Loucy (cell line): ENCODE measurements around the gene LPO.

Source experiments
- H2AFZ ChIP-seq: fragments of 200-600 bp; sonication (generic); 2 replicates; pipeline ENCODE4 v1.6.0; 2016; ENCODE audit warnings: antibody characterized with exemption, mild to moderate bottlenecking, low read length, moderate library complexity
- H3F3A ChIP-seq: fragments of 200-600 bp; 2 replicates; pipeline ENCODE4 v1.6.0; 2016; ENCODE audit warnings: antibody characterized with exemption, low read depth, mild to moderate bottlenecking
- H3K27me3 ChIP-seq: fragments of 200-600 bp; sonication (generic); 2 replicates; pipeline ENCODE4 v1.6.1; 2014; ENCODE audit warnings: low read length, mild to moderate bottlenecking; ENCODE audit not compliant: insufficient read depth, poor library complexity, severe bottlenecking
- H3K36me3 ChIP-seq: fragments of 200-600 bp; sonication (generic); 2 replicates; pipeline ENCODE4 v1.6.1; 2016; ENCODE audit warnings: low read length; ENCODE audit not compliant: insufficient read depth
- H3K4me1 ChIP-seq: fragments of 200-600 bp; sonication (generic); 2 replicates; pipeline ENCODE4 v1.5.1; 2014; ENCODE audit warnings: low read length, mild to moderate bottlenecking; ENCODE audit not compliant: insufficient read depth, poor library complexity, severe bottlenecking
- H3K4me2 ChIP-seq: fragments of 200-600 bp; sonication (generic); 2 replicates; pipeline ENCODE4 v1.6.0; 2014; ENCODE audit warnings: antibody characterized with exemption, low read length, low read depth, mild to moderate bottlenecking; ENCODE audit not compliant: poor library complexity, severe bottlenecking
- H3K4me3 ChIP-seq: fragments of 200-600 bp; sonication (generic); 2 replicates; pipeline ENCODE4 v1.5.1; 2014; ENCODE audit warnings: low read length, mild to moderate bottlenecking, mixed read lengths; ENCODE audit not compliant: poor library complexity, severe bottlenecking
- H3K79me2 ChIP-seq: fragments of 200-600 bp; sonication (generic); 2 replicates; pipeline ENCODE4 v1.6.1; 2014; ENCODE audit warnings: low read length; ENCODE audit not compliant: insufficient read depth
- H3K9ac ChIP-seq: fragments of 200-600 bp; sonication (generic); 2 replicates; pipeline ENCODE4 v1.6.0; 2014; ENCODE audit warnings: mild to moderate bottlenecking, low read depth, low read length, moderate library complexity; ENCODE audit not compliant: poor library complexity, severe bottlenecking
- H3K9me2 ChIP-seq: fragments of 200-600 bp; sonication (generic); replicated peaks from 2 replicates; pipeline ENCODE4 v1.6.1; 2016; ENCODE audit warnings: low read depth, low read length, mixed read lengths
- H3K9me3 ChIP-seq: fragments of 200-600 bp; sonication (generic); 2 replicates; pipeline ENCODE4 v1.6.1; 2014; ENCODE audit warnings: mild to moderate bottlenecking, antibody characterized with exemption, low read length, low read depth; ENCODE audit not compliant: insufficient read depth
- H4K20me1 ChIP-seq: fragments of 200-600 bp; sonication (generic); 2 replicates; pipeline ENCODE4 v1.6.0; 2014; ENCODE audit warnings: antibody characterized with exemption, low read length, mild to moderate bottlenecking; ENCODE audit not compliant: insufficient read depth, poor library complexity, severe bottlenecking
- EZH2phosphoT487 ChIP-seq: fragments of 200-600 bp; IDR thresholded peaks from 2 replicates; pipeline ENCODE4 v1.6.1; 2018; ENCODE audit warnings: antibody characterized with exemption, mild to moderate bottlenecking, moderate library complexity, borderline replicate concordance
- TF ChIP-seq, protein P1 (sequence below): fragments of 200-600 bp; sonication (generic); conservative IDR thresholded peaks from 2 replicates; pipeline ENCODE4 v1.5.1; 2014; ENCODE audit warnings: mild to moderate bottlenecking, antibody characterized with exemption, low read length

Gene LPO

GRCh38 chr17:58232707-58233156, 5.7 kb upstream of the LPO start:
- no peak for TF ChIP-seq EZH2phosphoT487
- TF ChIP-seq, protein P1, sequence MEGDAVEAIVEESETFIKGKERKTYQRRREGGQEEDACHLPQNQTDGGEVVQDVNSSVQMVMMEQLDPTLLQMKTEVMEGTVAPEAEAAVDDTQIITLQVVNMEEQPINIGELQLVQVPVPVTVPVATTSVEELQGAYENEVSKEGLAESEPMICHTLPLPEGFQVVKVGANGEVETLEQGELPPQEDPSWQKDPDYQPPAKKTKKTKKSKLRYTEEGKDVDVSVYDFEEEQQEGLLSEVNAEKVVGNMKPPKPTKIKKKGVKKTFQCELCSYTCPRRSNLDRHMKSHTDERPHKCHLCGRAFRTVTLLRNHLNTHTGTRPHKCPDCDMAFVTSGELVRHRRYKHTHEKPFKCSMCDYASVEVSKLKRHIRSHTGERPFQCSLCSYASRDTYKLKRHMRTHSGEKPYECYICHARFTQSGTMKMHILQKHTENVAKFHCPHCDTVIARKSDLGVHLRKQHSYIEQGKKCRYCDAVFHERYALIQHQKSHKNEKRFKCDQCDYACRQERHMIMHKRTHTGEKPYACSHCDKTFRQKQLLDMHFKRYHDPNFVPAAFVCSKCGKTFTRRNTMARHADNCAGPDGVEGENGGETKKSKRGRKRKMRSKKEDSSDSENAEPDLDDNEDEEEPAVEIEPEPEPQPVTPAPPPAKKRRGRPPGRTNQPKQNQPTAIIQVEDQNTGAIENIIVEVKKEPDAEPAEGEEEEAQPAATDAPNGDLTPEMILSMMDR, result no peak
- H3K4me2 ChIP-seq, result no peak overlapping the region
- no peaks in the 10 kb centered on the region for H3K4me1 ChIP-seq
- no peaks in the 10 kb centered on the region for H4K20me1 ChIP-seq
- no peaks in the 10 kb centered on the region for H3K9me2 ChIP-seq
- H3K79me2 ChIP-seq, result no peaks in the 10 kb centered on the region
- H3F3A ChIP-seq, result no peaks in the 10 kb centered on the region
- H3K36me3 ChIP-seq, result no peaks in the 10 kb centered on the region
- H3K4me3 ChIP-seq, result no peak overlapping the region
- no peak overlapping the region for H2AFZ ChIP-seq
- H3K9me3 ChIP-seq, result no peaks in the 10 kb centered on the region
- H3K27me3 ChIP-seq, result peaks cover 16% of the 10 kb centered on the region
- no peak overlapping the region for H3K9ac ChIP-seq

GRCh38 chr17:58233543-58233942, 4.8 kb upstream of the LPO start:
- no peaks in the 10 kb centered on the region for H4K20me1 ChIP-seq
- H3K79me2 ChIP-seq, result no peaks in the 10 kb centered on the region
- H3K9ac ChIP-seq, result no peak overlapping the region
- TF ChIP-seq EZH2phosphoT487, result no peak
- TF ChIP-seq, protein P1, result no peak
- H2AFZ ChIP-seq, result no peak overlapping the region
- no peaks in the 10 kb centered on the region for H3F3A ChIP-seq
- H3K36me3 ChIP-seq, result no peaks in the 10 kb centered on the region
- no peak overlapping the region for H3K4me2 ChIP-seq
- no peaks in the 10 kb centered on the region for H3K9me2 ChIP-seq
- H3K4me3 ChIP-seq, result no peak overlapping the region
- no peaks in the 10 kb centered on the region for H3K4me1 ChIP-seq
- H3K9me3 ChIP-seq, result no peaks in the 10 kb centered on the region
- H3K27me3 ChIP-seq, result peaks cover 16% of the 10 kb centered on the region

DNA sequence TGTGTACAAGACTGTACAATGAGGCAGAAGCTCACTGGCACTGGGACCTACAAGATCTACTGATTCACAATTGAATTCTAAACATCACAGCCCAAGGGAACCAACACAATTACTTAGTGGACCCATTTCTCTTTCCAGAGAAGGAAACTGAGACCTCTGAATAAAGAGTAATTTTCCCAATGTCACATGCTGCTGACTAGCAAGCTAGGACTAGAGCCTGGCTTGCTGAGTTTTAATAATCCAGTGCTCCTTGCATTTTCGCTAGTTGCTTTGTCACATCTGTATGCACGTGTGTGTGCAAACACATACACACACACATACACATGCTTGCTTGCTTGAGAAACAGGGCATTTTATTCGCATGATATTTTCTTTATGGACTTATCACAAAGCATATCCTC, 3.9 kb upstream of the LPO start:
- Histone ChIP-seq H3F3A (no peaks in the 10 kb centered on the region), H3K4me2 (no peak overlapping the region), H3K4me3 (no peak overlapping the region), H3K9ac (no peak overlapping the region), H3K27me3 (peaks cover 16% of the 10 kb centered on the region), H4K20me1 (no peaks in the 10 kb centered on the region), H3K36me3 (no peaks in the 10 kb centered on the region), H3K9me2 (no peaks in the 10 kb centered on the region), H3K9me3 (no peaks in the 10 kb centered on the region), H3K4me1 (no peaks in the 10 kb centered on the region), H3K79me2 (no peaks in the 10 kb centered on the region), H2AFZ (no peak overlapping the region)
- TF ChIP-seq EZH2phosphoT487, result no peak
- TF ChIP-seq, protein P1, result no peak
